ENCODE measurements around the gene TNFSF10. TPM values are rescaled to one million over a fixed set of nuclear protein-coding genes. Genes with fewer than 3 reads are reported as not detected.
A peak's percentile ranks its signal among the peaks of the same experiment; 100 is the strongest.

Gene TNFSF10
- total and polyA plus RNA-seq, 2 of the 8 experiments (the other 6 are each of a cell fraction or from before 2014, with no cell fraction given) = 0.06 TPM; not detected in 1

- peak overlapping the region; percentile 74; the same call in 1 of the 2 replicates for H2AFZ ChIP-seq (ENCODE audit: low read length)
- H3K79me2 ChIP-seq (ENCODE audit: control insufficient read depth in 1 of 2, insufficient read depth in 2 of 2, low read length in 2 of 2) = no peaks in the 10 kb centered on the region
- H2BK12ac ChIP-seq (ENCODE audit: low read depth, low read length) = no peak overlapping the region
- CTCF ChIA-PET (ENCODE audit: partially characterized antibody) = interaction anchor here (0.7 to 2.5 kb wide), 14 partner anchors 9 to 196 kb away, joined by 3 to 11 read pairs (median 4); no protein-coding TSS in a partner anchor
- FAIRE-seq (no peak), DNase-seq (ENCODE audit: low read depth in 1 of 2, low spot score in 2 of 2) (no peak)
- no peak overlapping the region for H3K18ac ChIP-seq (ENCODE audit: extremely low read depth, low read length)
- H3K4me3 ChIP-seq (ENCODE audit: extremely low read depth in 1 of 4, insufficient read depth in 2 of 4, low read depth in 3 of 4, low read length in 4 of 4) = no peak overlapping the region
- no peak overlapping the region for H3K23ac ChIP-seq (ENCODE audit: insufficient read length)
- no peak overlapping the region for H4K8ac ChIP-seq (ENCODE audit: extremely low read depth, insufficient read depth, low read length)
- WGBS, 2 experiments (ENCODE audit: extremely low coverage in 1 of 2, insufficient coverage in 1 of 2, insufficient read length in 1 of 2, insufficient replicate concordance in 2 of 2, low coverage in 1 of 2, low lambda C conversion rate in 2 of 2, missing lambda C conversion rate in 1 of 2) = 91% methylated on average over 5 of the region's 5 CpGs; no CpG with 5 or more reads in 1 of the 2 experiments
- POLR2A ChIA-PET (ENCODE audit: partially characterized antibody) = no interaction called here
- H2BK15ac ChIP-seq (ENCODE audit: low read length) = no peak overlapping the region
- no peaks in the 10 kb centered on the region for H3K36me3 ChIP-seq (ENCODE audit: control insufficient read depth in 2 of 4, insufficient read depth in 4 of 4, low read length in 3 of 4)
- no peak overlapping the region for H3K9ac ChIP-seq (replicated peaks in 1 of 4; ENCODE audit: extremely low read depth in 1 of 4, low read depth in 3 of 4, low read length in 3 of 4)
- H4K91ac ChIP-seq (replicated peaks; ENCODE audit: insufficient read length, low read length) = no peak overlapping the region
- H3K9me3 ChIP-seq (ENCODE audit: insufficient read depth in 2 of 2, low read depth in 1 of 2, low read length in 1 of 2) = no peaks in the 10 kb centered on the region; a peak in 1 of 4 replicates
- H3K79me1 ChIP-seq (ENCODE audit: low read depth, low read length) = no peaks in the 10 kb centered on the region
- no peak overlapping the region for H4K5ac ChIP-seq (ENCODE audit: insufficient read length, low read depth, low read length)
- H4K20me1 ChIP-seq (replicated peaks in 1 of 2; ENCODE audit: control insufficient read depth in 1 of 2, insufficient read depth in 2 of 2, low read length in 2 of 2) = no peaks in the 10 kb centered on the region
- H3K4me1 ChIP-seq (replicated peaks in 1 of 4; ENCODE audit: control insufficient read depth in 3 of 4, insufficient read depth in 4 of 4, low read length in 3 of 4) = no peaks in the 10 kb centered on the region
- H2BK5ac ChIP-seq (ENCODE audit: low read depth, low read length) = no peak overlapping the region
- H3K4ac ChIP-seq (replicated peaks; ENCODE audit: insufficient read length, low read depth, low read length) = no peak overlapping the region
- no peak overlapping the region for H2BK20ac ChIP-seq (ENCODE audit: low read length)
- no peaks in the 10 kb centered on the region for H3K27me3 ChIP-seq (replicated peaks in 1 of 4; ENCODE audit: control insufficient read depth in 3 of 4, extremely low read depth in 1 of 4, insufficient read depth in 3 of 4, low read length in 3 of 4)
- no peaks in the 10 kb centered on the region for H3K23me2 ChIP-seq (ENCODE audit: low read depth, low read length)
- no peak overlapping the region for H3K4me2 ChIP-seq (ENCODE audit: insufficient read depth in 1 of 2, low read depth in 2 of 2, low read length in 2 of 2)
- H2BK120ac ChIP-seq (replicated peaks; ENCODE audit: low read depth, low read length) = no peak overlapping the region
- no peak overlapping the region for H3K27ac ChIP-seq (ENCODE audit: low read depth, low read length)
- no peak overlapping the region for H3K14ac ChIP-seq (ENCODE audit: insufficient read length)
- H2AK5ac ChIP-seq (ENCODE audit: low read depth, low read length) = no peak overlapping the region
- no peak overlapping the region for H3K56ac ChIP-seq (replicated peaks; ENCODE audit: insufficient read length, low read depth, low read length)
- TF ChIP-seq ATF2 (IDR thresholded peaks at IDR 0.05; ENCODE audit: low read length) (no peak), HDAC2 (IDR thresholded peaks at IDR 0.05; ENCODE audit: borderline replicate concordance in 1 of 2, low read depth in 2 of 2, low read length in 2 of 2) (no peak), E2F6 (IDR thresholded peaks at IDR 0.05) (no peak), TAF7 (optimal IDR thresholded peaks at IDR 0.05; ENCODE audit: borderline replicate concordance, low read depth, low read length) (no peak), EZH2 (IDR thresholded peaks at IDR 0.05; ENCODE audit: low read depth, low read length, severe bottlenecking) (no peak), RNF2 (IDR thresholded peaks at IDR 0.05; ENCODE audit: borderline replicate concordance, low read depth, low read length, missing control alignments, poor library complexity, severe bottlenecking) (no peak), SP1 (IDR thresholded peaks at IDR 0.05; ENCODE audit: low read depth, low read length) (no peak), BACH1 (IDR thresholded peaks at IDR 0.05; ENCODE audit: low read length) (no peak), PHF8 (conservative IDR thresholded peaks at IDR 0.05; ENCODE audit: low read depth, low read length) (no peak), SIRT6 (IDR thresholded peaks at IDR 0.05; ENCODE audit: low read length) (no peak)
Observed at GRCh38 chr3:172476347-172476746, 46.9 kb downstream of the TNFSF10 start.

Measured in H1 (cell line).